H1 (cell line): ENCODE measurements around the gene SAG. TPM values are rescaled to one million over a fixed set of nuclear protein-coding genes. Genes with fewer than 3 reads are reported as not detected.

Experiments used
- CTCF ChIA-PET: fragments of 300-600 bp; sonication (Branson Sonifier 250); formaldehyde crosslinking; loops from one replicate; lab custom pipeline; 2021; ENCODE audit not compliant: partially characterized antibody; lab: Charles Lee
- POLR2A ChIA-PET: fragments of 300-600 bp; sonication (Branson Sonifier 250); formaldehyde crosslinking; loops from one replicate; lab custom pipeline; 2021; ENCODE audit warnings: inconsistent platforms; ENCODE audit not compliant: partially characterized antibody; lab: Charles Lee
- DNase-seq, 2 experiments: peaks; one replicate each; pipeline versions ENCODE4 v3.0.0 to v3.0.0-alpha.2; 2010 to 2022; ENCODE audit warnings: low spot score in 2 of 2, low read depth in 1 of 2, mixed read lengths in 1 of 2
- FAIRE-seq: peaks from 2 replicates; lab custom pipeline; 2011; peaks lifted over from hg19 to GRCh38; lab: Jason Lieb, UNC
- H2AFZ ChIP-seq: 2 replicates; pipeline ENCODE4 v1.8.1; 2012; ENCODE audit warnings: low read length, inconsistent platforms
- H2AK5ac ChIP-seq: 2 replicates; pipeline ENCODE4 v1.6.1; 2013; ENCODE audit warnings: low read depth, low read length
- H2BK120ac ChIP-seq: replicated peaks from 2 replicates; pipeline ENCODE3; 2013; ENCODE audit warnings: low read depth, low read length, inconsistent platforms
- H2BK12ac ChIP-seq: 2 replicates; pipeline ENCODE4 v1.6.1; 2013; ENCODE audit warnings: low read depth, low read length
- H2BK15ac ChIP-seq: 2 replicates; pipeline ENCODE4 v1.6.1; 2013; ENCODE audit warnings: low read length
- H2BK20ac ChIP-seq: 2 replicates; pipeline ENCODE4 v1.6.1; 2013; ENCODE audit warnings: low read length
- H2BK5ac ChIP-seq: 2 replicates; pipeline ENCODE4 v1.6.1; 2013; ENCODE audit warnings: low read depth, low read length
- H3K14ac ChIP-seq: 2 replicates; pipeline ENCODE4 v1.6.1; 2013; ENCODE audit warnings: inconsistent platforms; ENCODE audit not compliant: insufficient read length
- H3K18ac ChIP-seq: 2 replicates; pipeline ENCODE4 v1.6.1; 2013; ENCODE audit warnings: low read length; ENCODE audit errors: extremely low read depth
- H3K23ac ChIP-seq: 2 replicates; pipeline ENCODE4 v1.6.1; 2013; ENCODE audit warnings: inconsistent platforms; ENCODE audit not compliant: insufficient read length
- H3K23me2 ChIP-seq: 2 replicates; pipeline ENCODE4 v1.6.1; 2013; ENCODE audit warnings: low read depth, low read length
- H3K27ac ChIP-seq: 2 replicates; pipeline ENCODE4 v1.6.1; 2011; ENCODE audit warnings: low read depth, low read length, inconsistent platforms
- H3K27me3 ChIP-seq, 4 experiments: replicated peaks in 1 of 4; 1 replicate in 1 of 4; 2 replicates in 3 of 4; pipeline versions ENCODE4 v1.6.1 to v1.8.1; 2011 to 2013; ENCODE audit warnings: low read length in 3 of 4, mild to moderate bottlenecking in 3 of 4, inconsistent platforms in 2 of 4, mixed read lengths in 2 of 4, moderate library complexity in 1 of 4; ENCODE audit not compliant: control insufficient read depth in 3 of 4, insufficient read depth in 3 of 4; ENCODE audit errors: extremely low read depth in 1 of 4
- H3K36me3 ChIP-seq, 4 experiments: 2 replicates each; pipeline versions ENCODE4 v1.6.1 to v1.8.1; 2011 to 2013; ENCODE audit warnings: mild to moderate bottlenecking in 4 of 4, low read length in 3 of 4, moderate library complexity in 2 of 4, control low read depth in 1 of 4, inconsistent platforms in 1 of 4; ENCODE audit not compliant: insufficient read depth in 4 of 4, control insufficient read depth in 2 of 4
- H3K4ac ChIP-seq: replicated peaks from 2 replicates; pipeline ENCODE3; 2013; ENCODE audit warnings: low read length, low read depth, mixed read lengths, inconsistent platforms; ENCODE audit not compliant: insufficient read length
- H3K4me1 ChIP-seq, 4 experiments: replicated peaks in 1 of 4; 1 replicate in 1 of 4; 2 replicates in 3 of 4; pipeline versions ENCODE4 v1.6.1 to v1.8.1; 2011 to 2013; ENCODE audit warnings: low read length in 3 of 4, inconsistent platforms in 2 of 4, mixed read lengths in 1 of 4; ENCODE audit not compliant: insufficient read depth in 4 of 4, control insufficient read depth in 3 of 4
- H3K4me2 ChIP-seq, 2 experiments: 2 replicates each; pipeline versions ENCODE4 v1.6.1 to v1.8.1; 2011 to 2013; ENCODE audit warnings: low read depth in 2 of 2, low read length in 2 of 2, control low read depth in 1 of 2, inconsistent platforms in 1 of 2, mild to moderate bottlenecking in 1 of 2; ENCODE audit not compliant: insufficient read depth in 1 of 2
- H3K4me3 ChIP-seq, 4 experiments: fragments of 200-600, 300-600 bp in 1 of 4; sonication (generic), shearing (Covaris generic), sonication (Bioruptor Twin) in 1 of 4; 2 replicates each; pipeline versions ENCODE4 v1.5.1 to v1.8.1; 2011 to 2016; ENCODE audit warnings: low read length in 4 of 4, low read depth in 3 of 4, control low read depth in 2 of 4, inconsistent platforms in 2 of 4, mild to moderate bottlenecking in 2 of 4, mixed read lengths in 1 of 4, moderate library complexity in 1 of 4; ENCODE audit not compliant: insufficient read depth in 2 of 4; ENCODE audit errors: extremely low read depth in 1 of 4
- H3K56ac ChIP-seq: replicated peaks from 2 replicates; pipeline ENCODE3; 2013; ENCODE audit warnings: low read depth, mild to moderate bottlenecking, mixed read lengths, low read length, inconsistent platforms; ENCODE audit not compliant: insufficient read length
- H3K79me1 ChIP-seq: 2 replicates; pipeline ENCODE4 v1.6.1; 2013; ENCODE audit warnings: low read depth, low read length, control low read depth
- H3K79me2 ChIP-seq, 2 experiments: 2 replicates each; pipeline versions ENCODE4 v1.6.1 to v1.8.1; 2012 to 2013; ENCODE audit warnings: low read length in 2 of 2, mild to moderate bottlenecking in 2 of 2, inconsistent platforms in 1 of 2; ENCODE audit not compliant: insufficient read depth in 2 of 2, control insufficient read depth in 1 of 2
- H3K9ac ChIP-seq, 4 experiments: replicated peaks in 1 of 4; 1 replicate in 1 of 4; 2 replicates in 3 of 4; pipeline versions ENCODE4 v1.6.1 to v1.8.1; 2011 to 2013; ENCODE audit warnings: low read depth in 3 of 4, low read length in 3 of 4, control low read depth in 2 of 4, mild to moderate bottlenecking in 2 of 4, moderate library complexity in 2 of 4, inconsistent platforms in 1 of 4; ENCODE audit errors: extremely low read depth in 1 of 4
- H3K9me3 ChIP-seq, 2 experiments: 2 replicates each; pipeline versions ENCODE4 v1.6.1 to v1.8.1; 2012 to 2013; ENCODE audit warnings: mild to moderate bottlenecking in 2 of 2, moderate library complexity in 2 of 2, control low read depth in 1 of 2, inconsistent platforms in 1 of 2, low read depth in 1 of 2, low read length in 1 of 2, mixed read lengths in 1 of 2; ENCODE audit not compliant: insufficient read depth in 2 of 2
- H4K20me1 ChIP-seq, 2 experiments: replicated peaks in 1 of 2; 2 replicates each; pipeline versions ENCODE3 to v1.8.1; 2011 to 2013; ENCODE audit warnings: inconsistent platforms in 2 of 2, low read length in 2 of 2, mild to moderate bottlenecking in 1 of 2; ENCODE audit not compliant: insufficient read depth in 2 of 2, control insufficient read depth in 1 of 2
- H4K5ac ChIP-seq: 2 replicates; pipeline ENCODE4 v1.6.1; 2013; ENCODE audit warnings: low read length, low read depth, mixed read lengths, inconsistent platforms; ENCODE audit not compliant: insufficient read length
- H4K8ac ChIP-seq: 2 replicates; pipeline ENCODE4 v1.8.0; 2013; ENCODE audit warnings: mild to moderate bottlenecking, moderate library complexity, low read length, inconsistent platforms; ENCODE audit not compliant: insufficient read depth; ENCODE audit errors: extremely low read depth
- H4K91ac ChIP-seq: replicated peaks from 2 replicates; pipeline ENCODE3; 2013; ENCODE audit warnings: low read length, mixed read lengths, inconsistent platforms; ENCODE audit not compliant: insufficient read length
- CHD1 ChIP-seq: IDR thresholded peaks from 2 replicates; pipeline ENCODE4 v1.6.1; 2012; ENCODE audit warnings: low read depth, low read length, improper control_type of control experiment
- EZH2 ChIP-seq: fragments of 200-600 bp; sonication (generic); IDR thresholded peaks from 2 replicates; pipeline ENCODE4 v1.7.1; 2012; ENCODE audit warnings: low read depth, mild to moderate bottlenecking, moderate library complexity, low read length, inconsistent platforms; ENCODE audit not compliant: severe bottlenecking
- FOSL1 ChIP-seq: IDR thresholded peaks from 2 replicates; pipeline ENCODE4 v1.6.1; 2011; ENCODE audit warnings: mild to moderate bottlenecking, low read depth, low read length, moderate library complexity; ENCODE audit not compliant: insufficient read depth
- GABPA ChIP-seq: IDR thresholded peaks from 2 replicates; pipeline ENCODE4 v1.6.1; 2011; ENCODE audit warnings: mild to moderate bottlenecking, low read length, moderate library complexity, borderline replicate concordance; ENCODE audit not compliant: insufficient read depth
- GTF2F1 ChIP-seq: IDR thresholded peaks from 2 replicates; pipeline ENCODE4 v1.6.1; 2012; ENCODE audit warnings: low read depth, low read length, improper control_type of control experiment, borderline replicate concordance
- POLR2A ChIP-seq, 2 experiments: IDR thresholded peaks; 1 replicate in 1 of 2; 2 replicates in 1 of 2; pipeline ENCODE4 v1.6.1; 2011; ENCODE audit warnings: low read depth in 2 of 2, low read length in 2 of 2, mild to moderate bottlenecking in 2 of 2; ENCODE audit errors: control extremely low read depth in 1 of 2
- RXRA ChIP-seq: IDR thresholded peaks from 2 replicates; pipeline ENCODE4 v1.6.1; 2011; ENCODE audit warnings: low read depth, mild to moderate bottlenecking, low read length, moderate library complexity; ENCODE audit not compliant: insufficient read depth
- SP4 ChIP-seq: IDR thresholded peaks from 2 replicates; pipeline ENCODE4 v1.6.1; 2012; ENCODE audit warnings: low read length, inconsistent platforms
- WGBS, 2 experiments: shearing (Covaris generic) in 1 of 2; methylation state at CpG; one replicate each; pipeline versions ENCODE4 v1.1.6 to v1.1.7; 2013 to 2015; ENCODE audit warnings: low lambda C conversion rate in 2 of 2, mixed read lengths in 2 of 2, inconsistent platforms in 1 of 2, low coverage in 1 of 2, missing lambda C conversion rate in 1 of 2; ENCODE audit not compliant: insufficient replicate concordance in 2 of 2, insufficient coverage in 1 of 2, insufficient read length in 1 of 2; ENCODE audit errors: extremely low coverage in 1 of 2, missing lambda C conversion rate in 1 of 2; 5-methylcytosine and 5-hydroxymethylcytosine counted together
- polyA plus RNA-seq, 7 experiments: library from polyadenylated mRNA; depleted of rRNA in 3 of 7; stranded (reverse) in 5 of 7; unstranded in 2 of 7; fragments of >200 nt in 5 of 7; fragments of 200-250 nt in 2 of 7; gene quantifications; 1 replicate in 5 of 7; 2 replicates in 1 of 7; 4 replicates in 1 of 7; pipeline versions ENCODE4 v1.2.1 to v1.2.3, GENCODE V29; 2011 to 2013; ENCODE audit warnings: missing spikeins in 2 of 7, mixed read lengths in 2 of 7
- total RNA-seq: library from RNA; stranded (reverse); fragmentation: NEBNext Ultra II Directional; extraction: Animal tissue kit (Norgen Biotek cat#: 25700); gene quantifications from 2 replicates; pipeline ENCODE4 v1.2.1, GENCODE V29; 2021

Gene SAG
- total and polyA plus RNA-seq, 2 of the 8 experiments (the other 6 are each of a cell fraction or from before 2014, with no cell fraction given): not detected

- no peak overlapping the region; the same call in 1 of the 2 replicates for H3K27ac ChIP-seq
- POLR2A ChIA-PET: interaction anchor here (0.6 to 0.9 kb wide), 2 partner anchors 11 to 44 kb away, joined by 3 read pairs; no protein-coding TSS in a partner anchor
- no peak for FAIRE-seq
Measured at GRCh38 chr2:233387667-233388528, 80.3 kb downstream of the SAG start.

More at GRCh38 chr2:233387667-233388528, 80.3 kb downstream of the SAG start:
- Histone ChIP-seq H2AFZ (no peak overlapping the region), H3K79me1 (peaks cover 14% of the 10 kb centered on the region), H3K4me1 (peaks cover 0 to 12% (median 5%) of the 10 kb centered on the region in 4 experiments; a peak in 4 of 7 replicates), H4K5ac (no peak overlapping the region), H2AK5ac (no peak overlapping the region), H2BK20ac (no peak overlapping the region), H2BK12ac (no peak overlapping the region), H3K4ac (no peak overlapping the region), H3K14ac (no peak overlapping the region), H2BK120ac (no peak overlapping the region), H3K9me3 (no peaks in the 10 kb centered on the region), H3K18ac (no peak overlapping the region), H3K23me2 (0 out of 2 replicates have a peak, but pooled peaks cover 3% of the 10 kb centered on the region), H3K79me2 (peaks cover 0 to 8% of the 10 kb centered on the region in 2 experiments; a peak in 1 of 4 replicates), H3K27me3 (no peaks in the 10 kb centered on the region), H3K23ac (no peak overlapping the region), H4K8ac (no peak overlapping the region; the same call in 1 of the 2 replicates), H3K4me2 (no peak overlapping the region), H2BK5ac (no peak overlapping the region), H3K36me3 (no peaks in the 10 kb centered on the region), H4K20me1 (peaks cover 3 to 4% of the 10 kb centered on the region in 2 experiments), H3K56ac (no peak overlapping the region), H4K91ac (no peak overlapping the region), H3K9ac (no peak overlapping the region; a peak in 1 of 7 replicates), H3K4me3 (no peak overlapping the region), H2BK15ac (no peak overlapping the region)
- no peak for TF ChIP-seq GABPA
- no peak for TF ChIP-seq FOSL1
- TF ChIP-seq CHD1: no peak
- no peak for TF ChIP-seq SP4
- no peak for TF ChIP-seq EZH2
- no peak for TF ChIP-seq RXRA
- no peak for TF ChIP-seq POLR2A (IDR thresholded peaks at IDR 0.05; ENCODE audit: control extremely low read depth in 1 of 2, low read depth in 2 of 2, low read length in 2 of 2)
- TF ChIP-seq GTF2F1: no peak
- CTCF ChIA-PET: interaction anchor here (0.8 to 1.3 kb wide), 3 partner anchors 8 to 10 kb away, joined by 3 to 5 read pairs (median 4); no protein-coding TSS in a partner anchor
- WGBS, 2 experiments: 87% methylated on average over 24 of the region's 25 CpGs; no CpG with 5 or more reads in 1 of the 2 experiments
- DNase-seq: peak in 1 of 2 experiments; percentile 36
